Measurements from ENCODE around the gene GCFC2. TPM values are rescaled to one million over a fixed set of nuclear protein-coding genes. Genes with fewer than 3 reads are reported as not detected.

The GCFC2 gene
- total and polyA plus RNA-seq, 9 of the 15 experiments (the other 6 are each of a cell fraction or from before 2014, with no cell fraction given) = 10.5 to 40.6 (median 23.0) TPM

GRCh38 chr2:75637568-75637967 lies 73.1 kb downstream of the GCFC2 start:
- POLR2A ChIA-PET = interaction anchor here (1.1 to 1.6 kb wide), 2 partner anchors 9 kb away, joined by 3 to 5 read pairs; partner anchors contain the start of gene MRPL19
- no peak overlapping the region for H3K4me3 ChIP-seq
- in situ Hi-C loops (cut with MboI) (loop anchor here (25.0 kb wide), 1 partner anchor 950 kb away; no protein-coding TSS in a partner anchor), intact Hi-C loops (cut with micrococcal nuclease) (no loop called here)
- DNase-seq (ENCODE audit: extremely low read depth in 1 of 4, low spot score in 3 of 4) (no peak), FAIRE-seq (no peak), ATAC-seq (peak; percentile 42; the same call in 2 of the 3 replicates)
- no peaks in the 10 kb centered on the region for H3K9me1 ChIP-seq (ENCODE audit: control insufficient read depth, insufficient read depth, low read length)
- H3K9ac ChIP-seq (ENCODE audit: insufficient read depth in 1 of 2, low read depth in 2 of 2, low read length in 2 of 2) = no peak overlapping the region
- no TSS peak for BruUV-seq (replicated peaks)
- no peaks in the 10 kb centered on the region for H3K4me1 ChIP-seq (replicated peaks in 1 of 2; ENCODE audit: control insufficient read depth in 2 of 2, insufficient read depth in 2 of 2, low read length in 2 of 2)
- H3K4me2 ChIP-seq (ENCODE audit: insufficient read depth, low read length) = no peak overlapping the region
- H3K36me3 ChIP-seq (ENCODE audit: control insufficient read depth, insufficient read depth, low read length) = no peaks in the 10 kb centered on the region
- WGBS (ENCODE audit: insufficient coverage, low coverage, missing lambda C conversion rate) = 0% methylated on average over 1 of the region's 1 CpG
- CTCF ChIA-PET (ENCODE audit: low intra/inter-chr PET ratio) = no interaction called here
- H2AFZ ChIP-seq (ENCODE audit: low read depth, low read length) = no peak overlapping the region
- H4K20me1 ChIP-seq (replicated peaks; ENCODE audit: control insufficient read depth, insufficient read depth, low read length) = no peaks in the 10 kb centered on the region
- H3K79me2 ChIP-seq (ENCODE audit: control insufficient read depth, insufficient read depth, low read length) = no peaks in the 10 kb centered on the region
- H3K9me3 ChIP-seq (replicated peaks; ENCODE audit: control insufficient read depth, insufficient read depth, low read depth, low read length) = no peaks in the 10 kb centered on the region
- no peak overlapping the region for H3K27ac ChIP-seq (ENCODE audit: extremely low read depth, low read depth, low read length)
- H3K27me3 ChIP-seq (ENCODE audit: control insufficient read depth in 2 of 2, insufficient read depth in 2 of 2, low read length in 2 of 2) = peaks cover 10 to 15% of the 10 kb centered on the region in 2 experiments; a peak in 4 of 5 replicates
- TF ChIP-seq ZBTB17 (CRISPR knock-in tag; IDR thresholded peaks at IDR 0.05) (no peak), CHD7 (IDR thresholded peaks at IDR 0.05; ENCODE audit: low read depth, low read length) (no peak), RUNX1 (IDR thresholded peaks at IDR 0.05; ENCODE audit: low read depth) (no peak), GATAD2B (IDR thresholded peaks at IDR 0.05; ENCODE audit: borderline replicate concordance) (no peak), ZMIZ1 (IDR thresholded peaks at IDR 0.05; ENCODE audit: low read depth in 2 of 2, low read length in 2 of 2) (no peak), ADNP (tag; IDR thresholded peaks at IDR 0.05) (no peak), PRMT5 (CRISPR knock-in tag; IDR thresholded peaks at IDR 0.05) (no peak), MTA1 (IDR thresholded peaks at IDR 0.05; ENCODE audit: borderline replicate concordance) (no peak), FOXJ3 (CRISPR knock-in tag; IDR thresholded peaks at IDR 0.05) (no peak)

Measured in K562 (cell line).